Measurements from ENCODE around the gene CEP170. TPM values are rescaled to one million over a fixed set of nuclear protein-coding genes. Genes with fewer than 3 reads are reported as not detected.

The CEP170 gene
- total RNA-seq, 1 experiment from 2014 or later: 55.2 TPM

GRCh38 chr1:243234978-243235647 lies 20.0 kb downstream of the CEP170 start:
- Histone ChIP-seq H3K36me3 (ENCODE audit: control insufficient read depth in 1 of 2, insufficient read depth in 2 of 2, low read length in 2 of 2) (no peaks in the 10 kb centered on the region), H3K4me3 (replicated peaks in 1 of 2; ENCODE audit: low read depth in 1 of 2, low read length in 2 of 2) (no peak overlapping the region), H3K9me2 (ENCODE audit: insufficient read depth) (no peaks in the 10 kb centered on the region), H3K27ac (ENCODE audit: low read depth, low read length) (no peak overlapping the region), H2AFZ (ENCODE audit: low read depth, low read length, poor library complexity, severe bottlenecking) (no peak overlapping the region), H3K27me3 (ENCODE audit: insufficient read depth, low read length) (no peaks in the 10 kb centered on the region), H3K4me1 (ENCODE audit: control insufficient read depth in 1 of 2, insufficient read depth in 2 of 2, low read length in 2 of 2) (no peaks in the 10 kb centered on the region), H3K9me3 (ENCODE audit: control insufficient read depth in 1 of 2, insufficient read depth in 1 of 2, low read depth in 1 of 2, low read length in 2 of 2) (peaks cover 13 to 23% of the 10 kb centered on the region in 2 experiments; a peak in 3 of 4 replicates), H4K20me1 (ENCODE audit: insufficient read depth) (no peaks in the 10 kb centered on the region), H3K9ac (ENCODE audit: low read length) (no peak overlapping the region), H3K79me2 (ENCODE audit: insufficient read depth, low read length) (peaks cover 83% of the 10 kb centered on the region), H3K4me2 (ENCODE audit: low read length) (no peak overlapping the region)
- TF ChIP-seq REST (IDR thresholded peaks at IDR 0.05; ENCODE audit: low read depth) (no peak), CBX3 (IDR thresholded peaks at IDR 0.05; ENCODE audit: low read depth) (no peak), ZBTB33 (IDR thresholded peaks at IDR 0.05; ENCODE audit: extremely low read depth, insufficient replicate concordance, low read length) (no peak), CTCF (IDR thresholded peaks at IDR 0.05 in 2 of 3, conservative IDR thresholded peaks at IDR 0.05 in 1 of 3; ENCODE audit: borderline replicate concordance in 1 of 3, insufficient read depth in 1 of 3, low read depth in 2 of 3, low read length in 2 of 3) (no peak), SRF (IDR thresholded peaks at IDR 0.05; ENCODE audit: low read depth) (no peak), YY1 (IDR thresholded peaks at IDR 0.05; ENCODE audit: extremely low read depth, insufficient replicate concordance, low read depth, low read length) (no peak), MAX (IDR thresholded peaks at IDR 0.05) (no peak), CEBPB (IDR thresholded peaks at IDR 0.05; ENCODE audit: low read depth) (no peak), EZH2 (IDR thresholded peaks at IDR 0.05) (no peak), ATF3 (IDR thresholded peaks at IDR 0.05) (no peak), SIN3A (IDR thresholded peaks at IDR 0.05; ENCODE audit: low read depth) (no peak), EZH2phosphoT487 (IDR thresholded peaks at IDR 0.05; ENCODE audit: borderline replicate concordance) (no peak)
- intact Hi-C loops (cut with micrococcal nuclease): no loop called here
- ChIA-PET RAD21 (ENCODE audit: low non-redundant PET in 1 of 2, low total read pairs in 2 of 2, uncharacterized antibody in 2 of 2, unreplicated experiment in 2 of 2) (no interaction called here), POLR2A (no interaction called here), CTCF (no interaction called here)
- BruUV-seq (replicated peaks): no TSS peak
- DNase-seq (ENCODE audit: low read depth, low spot score): no peak
- ATAC-seq: no peak
